GM12878 (cell line): ENCODE measurements around the gene CAMP. TPM values are rescaled to one million over a fixed set of nuclear protein-coding genes. Genes with fewer than 3 reads are reported as not detected.

Experiments
- ATF7 ChIP-seq: fragments of 450-650 bp; IDR thresholded peaks from 2 replicates; pipeline ENCODE4 v1.6.1; 2016; ENCODE audit warnings: low read depth, mild to moderate bottlenecking
- GATAD2B ChIP-seq: fragments of 450-650 bp; conservative IDR thresholded peaks from 2 replicates; pipeline ENCODE4 v1.6.1; 2017; ENCODE audit warnings: low read depth, mild to moderate bottlenecking, moderate library complexity
- JUND ChIP-seq: IDR thresholded peaks from 2 replicates; pipeline ENCODE4 v1.6.1; 2012; ENCODE audit warnings: low read depth, mild to moderate bottlenecking, low read length, improper control_type of control experiment, moderate library complexity
- MEF2A ChIP-seq: IDR thresholded peaks from 2 replicates; pipeline ENCODE4 v1.6.1; 2011; ENCODE audit warnings: low read depth, mild to moderate bottlenecking, low read length, moderate library complexity; ENCODE audit not compliant: insufficient read depth
- NBN ChIP-seq: fragments of 450-650 bp; IDR thresholded peaks from 2 replicates; pipeline ENCODE4 v1.6.1; 2016
- NRF1 ChIP-seq: conservative IDR thresholded peaks from 2 replicates; pipeline ENCODE4 v1.6.1; 2011; ENCODE audit warnings: mild to moderate bottlenecking, low read depth, low read length, improper control_type of control experiment
- PAX8 ChIP-seq: fragments of 450-650 bp; IDR thresholded peaks from 2 replicates; pipeline ENCODE4 v1.6.1; 2017; ENCODE audit warnings: mild to moderate bottlenecking, moderate library complexity
- POU2F2 ChIP-seq: IDR thresholded peaks from 3 replicates; pipeline ENCODE4 v1.6.1; 2011; ENCODE audit warnings: low read depth, mild to moderate bottlenecking, low read length, borderline replicate concordance
- WRNIP1 ChIP-seq: IDR thresholded peaks from 2 replicates; pipeline ENCODE4 v1.6.1; 2011; ENCODE audit warnings: low read depth, low read length, improper control_type of control experiment, borderline replicate concordance
- polyA plus RNA-seq, 11 experiments: library from polyadenylated mRNA; depleted of rRNA in 4 of 11; unstranded in 6 of 11; stranded (reverse) in 5 of 11; fragments of >200 nt; fragmentation: Nextera tagmentation in 4 of 11; fragmentation: Illumina TruSeq in 1 of 11; extraction: Ambion mirVana in 4 of 11; extraction: Trizol in 1 of 11; gene quantifications; 1 replicate in 1 of 11; 2 replicates in 10 of 11; pipeline versions ENCODE4 v1.2.1 to v1.2.3, GENCODE V29; 2011 to 2016; ENCODE audit warnings: inconsistent platforms in 2 of 11, missing spikeins in 2 of 11, low read depth in 1 of 11
- total RNA-seq, 4 experiments: library from RNA; depleted of rRNA in 3 of 4; stranded (reverse); fragments of >200 nt in 3 of 4; fragmentation: Illumina TruSeq in 1 of 4; extraction: Trizol in 1 of 4; gene quantifications; 2 replicates each; pipeline versions ENCODE4 v1.2.1 to v1.2.3, GENCODE V29; 2013 to 2021
- TF ChIP-seq, protein P1 (sequence below): fragments of 450-650 bp; IDR thresholded peaks from 2 replicates; pipeline ENCODE4 v1.6.1; 2017; ENCODE audit warnings: mild to moderate bottlenecking, moderate library complexity
- TF ChIP-seq, protein P2 (sequence below): fragments of 450-650 bp; IDR thresholded peaks from 2 replicates; pipeline ENCODE4 v1.6.1; 2017; ENCODE audit warnings: borderline replicate concordance
- TF ChIP-seq, protein P3 (sequence below): fragments of 450-650 bp; formaldehyde crosslinking; IDR thresholded peaks from 2 replicates; pipeline ENCODE4 v1.4.0; 2022; ENCODE audit warnings: mild to moderate bottlenecking, moderate library complexity

The CAMP gene
- total and polyA plus RNA-seq, 10 of the 15 experiments (the other 5 are each of a cell fraction or from before 2014, with no cell fraction given) = 0.76 to 34.3 (median 7.6) TPM

DNA sequence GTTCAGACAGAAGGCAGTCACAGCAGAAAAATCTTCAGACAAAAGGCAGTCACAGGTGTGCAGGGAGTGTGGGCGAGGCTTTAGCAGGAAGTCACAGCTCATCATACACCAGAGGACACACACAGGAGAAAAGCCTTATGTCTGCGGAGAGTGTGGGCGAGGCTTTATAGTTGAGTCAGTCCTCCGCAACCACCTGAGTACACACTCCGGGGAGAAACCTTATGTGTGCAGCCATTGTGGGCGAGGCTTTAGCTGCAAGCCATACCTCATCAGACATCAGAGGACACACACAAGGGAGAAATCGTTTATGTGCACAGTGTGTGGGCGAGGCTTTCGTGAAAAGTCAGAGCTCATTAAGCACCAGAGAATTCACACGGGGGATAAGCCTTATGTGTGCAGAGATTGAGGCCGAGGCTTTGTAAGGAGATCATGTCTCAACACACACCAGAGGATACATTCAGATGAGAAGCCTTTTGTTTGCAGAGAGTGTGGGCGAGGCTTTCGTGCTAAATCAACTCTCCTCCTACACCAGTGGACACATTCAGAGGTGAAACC lies 45.2 kb downstream of the CAMP start (continued):
- TF ChIP-seq, protein P1, sequence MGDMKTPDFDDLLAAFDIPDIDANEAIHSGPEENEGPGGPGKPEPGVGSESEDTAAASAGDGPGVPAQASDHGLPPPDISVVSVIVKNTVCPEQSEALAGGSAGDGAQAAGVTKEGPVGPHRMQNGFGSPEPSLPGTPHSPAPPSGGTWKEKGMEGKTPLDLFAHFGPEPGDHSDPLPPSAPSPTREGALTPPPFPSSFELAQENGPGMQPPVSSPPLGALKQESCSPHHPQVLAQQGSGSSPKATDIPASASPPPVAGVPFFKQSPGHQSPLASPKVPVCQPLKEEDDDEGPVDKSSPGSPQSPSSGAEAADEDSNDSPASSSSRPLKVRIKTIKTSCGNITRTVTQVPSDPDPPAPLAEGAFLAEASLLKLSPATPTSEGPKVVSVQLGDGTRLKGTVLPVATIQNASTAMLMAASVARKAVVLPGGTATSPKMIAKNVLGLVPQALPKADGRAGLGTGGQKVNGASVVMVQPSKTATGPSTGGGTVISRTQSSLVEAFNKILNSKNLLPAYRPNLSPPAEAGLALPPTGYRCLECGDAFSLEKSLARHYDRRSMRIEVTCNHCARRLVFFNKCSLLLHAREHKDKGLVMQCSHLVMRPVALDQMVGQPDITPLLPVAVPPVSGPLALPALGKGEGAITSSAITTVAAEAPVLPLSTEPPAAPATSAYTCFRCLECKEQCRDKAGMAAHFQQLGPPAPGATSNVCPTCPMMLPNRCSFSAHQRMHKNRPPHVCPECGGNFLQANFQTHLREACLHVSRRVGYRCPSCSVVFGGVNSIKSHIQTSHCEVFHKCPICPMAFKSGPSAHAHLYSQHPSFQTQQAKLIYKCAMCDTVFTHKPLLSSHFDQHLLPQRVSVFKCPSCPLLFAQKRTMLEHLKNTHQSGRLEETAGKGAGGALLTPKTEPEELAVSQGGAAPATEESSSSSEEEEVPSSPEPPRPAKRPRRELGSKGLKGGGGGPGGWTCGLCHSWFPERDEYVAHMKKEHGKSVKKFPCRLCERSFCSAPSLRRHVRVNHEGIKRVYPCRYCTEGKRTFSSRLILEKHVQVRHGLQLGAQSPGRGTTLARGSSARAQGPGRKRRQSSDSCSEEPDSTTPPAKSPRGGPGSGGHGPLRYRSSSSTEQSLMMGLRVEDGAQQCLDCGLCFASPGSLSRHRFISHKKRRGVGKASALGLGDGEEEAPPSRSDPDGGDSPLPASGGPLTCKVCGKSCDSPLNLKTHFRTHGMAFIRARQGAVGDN = no peak
- TF ChIP-seq, protein P2, sequence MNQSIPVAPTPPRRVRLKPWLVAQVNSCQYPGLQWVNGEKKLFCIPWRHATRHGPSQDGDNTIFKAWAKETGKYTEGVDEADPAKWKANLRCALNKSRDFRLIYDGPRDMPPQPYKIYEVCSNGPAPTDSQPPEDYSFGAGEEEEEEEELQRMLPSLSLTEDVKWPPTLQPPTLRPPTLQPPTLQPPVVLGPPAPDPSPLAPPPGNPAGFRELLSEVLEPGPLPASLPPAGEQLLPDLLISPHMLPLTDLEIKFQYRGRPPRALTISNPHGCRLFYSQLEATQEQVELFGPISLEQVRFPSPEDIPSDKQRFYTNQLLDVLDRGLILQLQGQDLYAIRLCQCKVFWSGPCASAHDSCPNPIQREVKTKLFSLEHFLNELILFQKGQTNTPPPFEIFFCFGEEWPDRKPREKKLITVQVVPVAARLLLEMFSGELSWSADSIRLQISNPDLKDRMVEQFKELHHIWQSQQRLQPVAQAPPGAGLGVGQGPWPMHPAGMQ = no peak
- TF ChIP-seq, protein P3, sequence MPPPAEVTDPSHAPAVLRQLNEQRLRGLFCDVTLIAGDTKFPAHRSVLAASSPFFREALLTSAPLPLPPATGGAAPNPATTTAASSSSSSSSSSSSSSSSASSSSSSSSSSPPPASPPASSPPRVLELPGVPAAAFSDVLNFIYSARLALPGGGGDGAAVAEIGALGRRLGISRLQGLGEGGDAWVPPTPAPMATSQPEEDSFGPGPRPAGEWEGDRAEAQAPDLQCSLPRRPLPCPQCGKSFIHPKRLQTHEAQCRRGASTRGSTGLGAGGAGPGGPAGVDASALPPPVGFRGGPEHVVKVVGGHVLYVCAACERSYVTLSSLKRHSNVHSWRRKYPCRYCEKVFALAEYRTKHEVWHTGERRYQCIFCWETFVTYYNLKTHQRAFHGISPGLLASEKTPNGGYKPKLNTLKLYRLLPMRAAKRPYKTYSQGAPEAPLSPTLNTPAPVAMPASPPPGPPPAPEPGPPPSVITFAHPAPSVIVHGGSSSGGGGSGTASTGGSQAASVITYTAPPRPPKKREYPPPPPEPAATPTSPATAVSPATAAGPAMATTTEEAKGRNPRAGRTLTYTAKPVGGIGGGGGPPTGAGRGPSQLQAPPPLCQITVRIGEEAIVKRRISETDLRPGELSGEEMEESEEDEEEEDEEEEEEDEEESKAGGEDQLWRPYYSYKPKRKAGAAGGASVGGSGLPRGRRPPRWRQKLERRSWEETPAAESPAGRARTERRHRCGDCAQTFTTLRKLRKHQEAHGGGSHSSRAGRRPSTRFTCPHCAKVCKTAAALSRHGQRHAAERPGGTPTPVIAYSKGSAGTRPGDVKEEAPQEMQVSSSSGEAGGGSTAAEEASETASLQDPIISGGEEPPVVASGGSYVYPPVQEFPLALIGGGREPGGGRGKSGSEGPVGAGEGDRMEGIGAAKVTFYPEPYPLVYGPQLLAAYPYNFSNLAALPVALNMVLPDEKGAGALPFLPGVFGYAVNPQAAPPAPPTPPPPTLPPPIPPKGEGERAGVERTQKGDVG (CRISPR knock-in tag) = no peak
- TF ChIP-seq PAX8 (0 out of 2 replicates have a peak, but pooled peaks have one; percentile 49), MEF2A (no peak), WRNIP1 (no peak), NBN (peak; percentile 24; the same call in 1 of the 2 replicates), ATF7 (peak; percentile 45; the same call in 1 of the 2 replicates), NRF1 (no peak), JUND (no peak), GATAD2B (no peak), POU2F2 (peak; percentile 52; the same call in 1 of the 3 replicates)
